HEK293 (cell line): ENCODE results near the gene PLA2G3.

Source experiments
- ATF2 ChIP-seq: fragments of 450-650 bp; formaldehyde crosslinking; IDR thresholded peaks from 2 replicates; pipeline ENCODE4 v1.5.1; 2016; ENCODE audit warnings: missing biosample characterization, missing genetic modification characterization, low read depth
- ZNF518A ChIP-seq: fragments of 450-650 bp; formaldehyde crosslinking; conservative IDR thresholded peaks from 2 replicates; pipeline ENCODE4 v1.5.1; 2016; ENCODE audit warnings: low read depth, missing biosample characterization, missing genetic modification characterization
- ZNF580 ChIP-seq: fragments of 450-650 bp; formaldehyde crosslinking; IDR thresholded peaks from 2 replicates; pipeline ENCODE4 v1.5.1; 2016; ENCODE audit warnings: missing biosample characterization, missing genetic modification characterization

GRCh38 chr22:31085493-31085824 is 54.8 kb downstream of the PLA2G3 start:
- TF ChIP-seq ZNF518A (no peak), ATF2 (no peak), ZNF580 (tag by site-specific recombination) (no peak)
